ENCODE measurements around the gene STAU1. TPM values are rescaled to one million over a fixed set of nuclear protein-coding genes. Genes with fewer than 3 reads are reported as not detected.

The STAU1 gene
- total RNA-seq, 1 experiment from 2014 or later: 45.7 TPM

- no peak overlapping the region for H3K27ac ChIP-seq
- no peak overlapping the region for H3K4me3 ChIP-seq
- H3K9me3 ChIP-seq (replicated peaks): no peaks in the 10 kb centered on the region
- H3K4me1 ChIP-seq (replicated peaks): no peaks in the 10 kb centered on the region
- no peak for DNase-seq (ENCODE audit: low read depth in 1 of 2, low spot score in 2 of 2)
- no peaks in the 10 kb centered on the region for H3K27me3 ChIP-seq (replicated peaks)
- peaks cover 36% of the 10 kb centered on the region for H3K36me3 ChIP-seq
Measured at GRCh38 chr20:49167811-49168507, 20.2 kb downstream of the STAU1 start.

- no peak overlapping the region for H3K27ac ChIP-seq
- H3K4me3 ChIP-seq: no peak overlapping the region
- peaks cover 34% of the 10 kb centered on the region for H3K36me3 ChIP-seq
- no peaks in the 10 kb centered on the region for H3K4me1 ChIP-seq (replicated peaks)
- no peaks in the 10 kb centered on the region for H3K9me3 ChIP-seq (replicated peaks)
- DNase-seq (ENCODE audit: low read depth in 1 of 2, low spot score in 2 of 2): no peak
- no peaks in the 10 kb centered on the region for H3K27me3 ChIP-seq (replicated peaks)
Measured at GRCh38 chr20:49166534-49167449, 21.3 kb downstream of the STAU1 start.

GRCh38 chr20:49165611-49166010 is 22.5 kb downstream of the STAU1 start:
- no peak overlapping the region for H3K27ac ChIP-seq
- no peak for DNase-seq (ENCODE audit: low read depth in 1 of 2, low spot score in 2 of 2)
- H3K4me1 ChIP-seq (replicated peaks): no peaks in the 10 kb centered on the region
- H3K36me3 ChIP-seq: peaks cover 39% of the 10 kb centered on the region
- no peak overlapping the region for H3K4me3 ChIP-seq
- H3K9me3 ChIP-seq (replicated peaks): no peaks in the 10 kb centered on the region
- H3K27me3 ChIP-seq (replicated peaks): no peaks in the 10 kb centered on the region

GRCh38 chr20:49163696-49164095 is 24.4 kb downstream of the STAU1 start:
- Histone ChIP-seq H3K36me3 (peaks cover 39% of the 10 kb centered on the region), H3K4me3 (no peak overlapping the region), H3K9me3 (replicated peaks) (no peaks in the 10 kb centered on the region), H3K27me3 (replicated peaks) (no peaks in the 10 kb centered on the region), H3K4me1 (replicated peaks) (no peaks in the 10 kb centered on the region), H3K27ac (no peak overlapping the region)
- DNase-seq (ENCODE audit: low read depth in 1 of 2, low spot score in 2 of 2): no peak

- Histone ChIP-seq H3K4me3 (no peak overlapping the region), H3K27me3 (replicated peaks) (no peaks in the 10 kb centered on the region), H3K4me1 (replicated peaks) (no peaks in the 10 kb centered on the region), H3K9me3 (replicated peaks) (no peaks in the 10 kb centered on the region), H3K27ac (no peak overlapping the region), H3K36me3 (peaks cover 43% of the 10 kb centered on the region)
- no peak for DNase-seq (ENCODE audit: low read depth in 1 of 2, low spot score in 2 of 2)
Measured at GRCh38 chr20:49161428-49162152, 26.5 kb downstream of the STAU1 start.

DNA sequence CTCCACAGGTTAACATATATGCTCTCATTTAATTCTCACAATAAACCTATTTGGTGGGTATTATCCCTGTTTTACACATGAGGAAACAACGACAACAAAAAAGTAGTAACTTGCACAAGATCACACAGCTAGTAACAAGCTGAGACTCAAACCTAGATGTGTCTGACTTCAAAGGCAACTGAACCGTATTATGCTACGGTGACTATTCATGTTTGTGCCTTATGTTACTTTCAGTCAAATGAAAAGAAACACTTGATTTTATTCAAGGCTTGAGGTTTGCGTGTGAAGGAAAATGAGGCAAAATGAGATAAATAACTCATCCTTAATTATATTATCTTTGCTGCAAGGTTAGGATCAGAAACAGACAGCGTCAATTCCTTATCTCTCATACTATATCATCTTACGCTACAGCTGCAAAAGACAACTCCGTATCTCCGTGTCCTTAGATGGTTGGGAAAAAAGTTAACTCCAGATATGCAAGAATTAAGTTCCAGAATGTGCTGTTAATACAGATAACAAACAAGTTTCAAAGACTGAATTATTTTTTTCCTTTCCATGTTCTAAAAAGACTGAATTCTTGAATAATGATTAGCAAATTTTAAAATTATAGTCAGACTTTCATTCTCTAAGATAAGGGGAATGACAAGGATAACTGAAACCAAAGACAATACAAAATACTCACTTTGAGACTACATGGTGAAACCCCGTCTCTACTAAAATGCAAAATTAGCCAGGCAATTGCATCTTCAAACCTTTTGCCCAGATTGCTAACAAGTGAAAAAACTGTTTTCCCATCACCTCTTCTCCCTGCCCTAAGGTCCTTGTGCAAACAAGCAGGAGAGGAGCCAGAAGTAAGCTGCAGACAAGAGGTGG is 27.8 kb downstream of the STAU1 start:
- H3K4me1 ChIP-seq (replicated peaks): no peaks in the 10 kb centered on the region
- peaks cover 36% of the 10 kb centered on the region for H3K36me3 ChIP-seq
- no peak overlapping the region for H3K4me3 ChIP-seq
- no peaks in the 10 kb centered on the region for H3K9me3 ChIP-seq (replicated peaks)
- no peak for DNase-seq (ENCODE audit: low read depth in 1 of 2, low spot score in 2 of 2)
- H3K27me3 ChIP-seq (replicated peaks): no peaks in the 10 kb centered on the region
- no peak overlapping the region for H3K27ac ChIP-seq

DNA sequence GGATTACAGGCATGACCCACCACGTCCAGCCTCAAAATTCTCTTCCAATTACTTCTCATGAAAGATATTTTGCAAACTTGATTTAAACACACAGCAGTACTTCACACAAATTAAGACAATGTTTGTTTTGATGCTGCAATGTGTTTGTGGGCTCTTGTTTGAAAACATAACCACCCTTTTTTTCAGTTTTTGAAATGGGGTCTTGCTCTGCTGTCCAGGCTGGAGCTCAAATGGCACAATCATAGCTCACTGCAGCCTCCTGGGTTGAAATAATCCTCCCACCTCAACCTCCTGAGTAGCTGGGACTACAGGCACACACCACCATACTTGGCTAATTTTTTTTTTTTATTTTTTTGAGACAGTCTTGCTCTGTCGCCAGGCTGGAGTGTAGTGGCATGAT is 31.0 kb downstream of the STAU1 start:
- Histone ChIP-seq H3K4me1 (replicated peaks) (no peaks in the 10 kb centered on the region), H3K9me3 (replicated peaks) (no peaks in the 10 kb centered on the region), H3K4me3 (no peak overlapping the region), H3K36me3 (peaks cover 30% of the 10 kb centered on the region), H3K27me3 (replicated peaks) (no peaks in the 10 kb centered on the region), H3K27ac (no peak overlapping the region)
- DNase-seq (ENCODE audit: low read depth in 1 of 2, low spot score in 2 of 2): no peak

GRCh38 chr20:49156481-49156880 is 31.7 kb downstream of the STAU1 start:
- H3K36me3 ChIP-seq: peaks cover 32% of the 10 kb centered on the region
- no peak for DNase-seq (ENCODE audit: low read depth in 1 of 2, low spot score in 2 of 2)
- no peak overlapping the region for H3K27ac ChIP-seq
- no peaks in the 10 kb centered on the region for H3K27me3 ChIP-seq (replicated peaks)
- no peaks in the 10 kb centered on the region for H3K4me1 ChIP-seq (replicated peaks)
- no peak overlapping the region for H3K4me3 ChIP-seq
- no peaks in the 10 kb centered on the region for H3K9me3 ChIP-seq (replicated peaks)

DNA sequence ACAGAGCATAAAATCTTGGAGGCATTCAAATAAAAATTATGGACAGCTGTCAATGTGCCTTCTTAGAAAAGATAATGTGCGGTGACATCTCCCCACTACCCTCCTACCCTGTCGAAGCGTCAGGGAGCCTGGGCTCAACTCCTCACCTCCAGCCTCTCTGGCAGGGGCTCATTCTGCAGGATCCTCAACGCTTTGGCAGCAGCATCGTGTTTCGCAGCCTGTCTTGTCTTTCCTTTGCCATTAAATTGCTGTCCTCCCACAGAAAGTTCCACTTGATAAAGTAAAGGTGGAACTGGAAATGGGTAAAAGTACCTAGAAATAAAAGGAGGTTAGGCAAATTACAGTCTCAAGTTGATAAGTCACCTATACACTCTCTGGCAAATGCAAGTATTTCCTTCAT is 36.7 kb downstream of the STAU1 start:
- peaks cover 64% of the 10 kb centered on the region for H3K36me3 ChIP-seq
- no peak for DNase-seq (ENCODE audit: low read depth in 1 of 2, low spot score in 2 of 2)
- no peaks in the 10 kb centered on the region for H3K27me3 ChIP-seq (replicated peaks)
- H3K9me3 ChIP-seq (replicated peaks): no peaks in the 10 kb centered on the region
- no peak overlapping the region for H3K4me3 ChIP-seq
- H3K4me1 ChIP-seq (replicated peaks): no peaks in the 10 kb centered on the region
- no peak overlapping the region for H3K27ac ChIP-seq

DNA sequence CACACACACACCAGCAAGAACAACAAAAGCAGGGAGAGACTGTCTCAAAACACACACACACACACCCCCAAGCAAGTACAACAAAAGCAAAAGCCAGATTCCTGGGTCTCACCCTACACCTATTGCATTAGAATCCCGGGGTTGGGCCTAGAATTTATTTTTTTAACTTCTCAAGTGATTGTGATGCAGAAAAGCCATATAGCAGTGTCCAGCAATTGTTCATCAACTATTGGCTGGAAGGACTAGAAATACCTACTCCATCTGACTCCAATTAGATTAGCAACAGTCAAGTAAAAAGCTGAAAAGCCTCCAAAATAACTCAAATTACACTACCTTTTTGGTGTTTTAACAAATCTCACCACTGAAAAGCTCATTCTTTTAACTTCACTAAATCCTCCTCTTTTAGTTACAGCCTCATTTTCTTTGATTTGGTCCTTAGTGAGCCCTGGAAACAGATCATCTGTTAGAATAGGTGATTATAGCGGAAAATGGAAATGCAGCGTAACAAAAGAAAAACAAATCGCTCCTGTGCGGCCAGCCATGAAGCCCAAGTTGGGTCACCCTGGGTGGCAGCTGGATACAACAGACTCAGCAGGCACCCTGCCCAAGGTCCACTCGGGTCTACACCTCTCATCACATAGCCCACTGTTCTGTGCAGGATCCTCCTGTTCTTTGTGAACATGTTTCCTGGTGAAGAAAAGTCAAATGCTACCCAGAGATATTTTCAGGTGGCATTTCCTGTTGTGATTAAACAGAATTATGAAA is 38.7 kb downstream of the STAU1 start:
- no peaks in the 10 kb centered on the region for H3K4me1 ChIP-seq (replicated peaks)
- no peaks in the 10 kb centered on the region for H3K9me3 ChIP-seq (replicated peaks)
- H3K4me3 ChIP-seq: no peak overlapping the region
- no peak overlapping the region for H3K27ac ChIP-seq
- H3K27me3 ChIP-seq (replicated peaks): no peaks in the 10 kb centered on the region
- DNase-seq (ENCODE audit: low read depth in 1 of 2, low spot score in 2 of 2): no peak
- H3K36me3 ChIP-seq: peaks cover 66% of the 10 kb centered on the region

DNA sequence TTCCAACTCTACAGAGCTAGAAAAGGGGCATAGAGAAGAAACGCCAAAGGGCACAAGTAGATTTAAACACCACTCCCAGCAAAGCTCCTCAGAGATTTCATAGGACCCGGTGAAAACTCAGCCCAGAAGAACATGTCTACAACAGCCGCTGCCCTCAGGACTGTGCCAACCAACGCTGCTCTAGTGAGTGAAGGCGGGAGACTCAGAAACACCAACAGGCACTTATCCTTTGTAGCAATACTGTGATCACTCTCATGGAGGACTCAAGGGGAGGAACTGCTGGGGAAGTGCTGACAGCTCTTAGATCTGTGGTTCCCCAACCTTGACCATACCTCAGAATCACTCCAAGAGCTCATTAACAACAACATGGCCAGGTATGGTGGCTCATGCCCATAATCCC is 39.5 kb downstream of the STAU1 start:
- no peak for DNase-seq (ENCODE audit: low read depth in 1 of 2, low spot score in 2 of 2)
- H3K9me3 ChIP-seq (replicated peaks): no peaks in the 10 kb centered on the region
- H3K4me1 ChIP-seq (replicated peaks): no peaks in the 10 kb centered on the region
- H3K36me3 ChIP-seq: peaks cover 69% of the 10 kb centered on the region
- H3K27ac ChIP-seq: no peak overlapping the region
- no peak overlapping the region for H3K4me3 ChIP-seq
- H3K27me3 ChIP-seq (replicated peaks): no peaks in the 10 kb centered on the region

GRCh38 chr20:49147296-49147695 is 40.8 kb downstream of the STAU1 start:
- Histone ChIP-seq H3K27ac (no peak overlapping the region), H3K4me3 (no peak overlapping the region), H3K36me3 (peaks cover 74% of the 10 kb centered on the region), H3K9me3 (replicated peaks) (no peaks in the 10 kb centered on the region), H3K27me3 (replicated peaks) (no peaks in the 10 kb centered on the region), H3K4me1 (replicated peaks) (no peaks in the 10 kb centered on the region)
- no peak for DNase-seq (ENCODE audit: low read depth in 1 of 2, low spot score in 2 of 2)

All from SJSA1 (cell line).